T-helper 2 cell treated with Interferon-gamma antibody and Interleukin-4, amounts not matched to agents 5 μg/mL and 100 μg/mL, for 36 hours (primary cell): Measurements from ENCODE around the gene RPL32.
"Not testable (repeated sequence)": the region's sequence is repeated elsewhere in the genome, so short reads cannot be mapped to it uniquely, and the experiment has no call there.

Source experiments
- DNase-seq: peaks from one replicate; pipeline ENCODE4 v3.0.0; 2021; ENCODE audit warnings: low spot score
- H3K27ac Mint-ChIP-seq: one replicate; pipeline ENCODE4 v1.8.0; 2021; ENCODE audit warnings: mild to moderate bottlenecking, mixed read lengths
- H3K27me3 Mint-ChIP-seq: one replicate; pipeline ENCODE4 v1.8.0; 2021; ENCODE audit warnings: low read depth, mixed read lengths
- H3K36me3 Mint-ChIP-seq: one replicate; pipeline ENCODE4 v1.8.0; 2021; ENCODE audit warnings: low read depth, mixed read lengths
- H3K4me1 Mint-ChIP-seq: one replicate; pipeline ENCODE4 v1.8.0; 2021; ENCODE audit warnings: low read depth, mixed read lengths
- H3K4me3 Mint-ChIP-seq: one replicate; pipeline ENCODE4 v1.8.0; 2022; ENCODE audit warnings: mild to moderate bottlenecking, moderate library complexity, mixed read lengths
- H3K9me3 Mint-ChIP-seq: one replicate; pipeline ENCODE4 v1.8.0; 2021; ENCODE audit warnings: mixed read lengths

RPL32 gene

DNA sequence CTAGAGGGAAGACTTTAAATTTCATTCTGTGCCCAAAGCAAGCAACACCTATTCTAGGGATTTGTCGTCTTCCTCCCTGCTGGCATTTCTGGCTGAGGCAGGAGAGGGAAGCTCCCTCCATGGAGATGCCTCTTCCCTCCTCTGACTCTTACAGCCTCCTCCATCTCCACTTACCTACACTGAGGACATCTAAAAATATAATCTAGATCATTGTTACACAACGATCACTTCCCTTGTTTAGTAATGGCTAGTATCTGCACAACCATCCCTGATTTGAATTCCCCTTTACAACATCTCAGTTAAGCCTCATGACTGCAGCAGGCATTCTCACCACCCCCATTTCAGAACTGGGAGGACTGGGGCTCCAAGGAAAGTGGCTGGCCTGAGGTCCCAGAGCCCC lies 12.5 kb upstream of the RPL32 start:
- not testable (repeated sequence) for H3K27ac Mint-ChIP-seq, DNase-seq, H3K9me3 Mint-ChIP-seq, H3K27me3 Mint-ChIP-seq, H3K4me3 Mint-ChIP-seq, H3K4me1 Mint-ChIP-seq, H3K36me3 Mint-ChIP-seq

DNA sequence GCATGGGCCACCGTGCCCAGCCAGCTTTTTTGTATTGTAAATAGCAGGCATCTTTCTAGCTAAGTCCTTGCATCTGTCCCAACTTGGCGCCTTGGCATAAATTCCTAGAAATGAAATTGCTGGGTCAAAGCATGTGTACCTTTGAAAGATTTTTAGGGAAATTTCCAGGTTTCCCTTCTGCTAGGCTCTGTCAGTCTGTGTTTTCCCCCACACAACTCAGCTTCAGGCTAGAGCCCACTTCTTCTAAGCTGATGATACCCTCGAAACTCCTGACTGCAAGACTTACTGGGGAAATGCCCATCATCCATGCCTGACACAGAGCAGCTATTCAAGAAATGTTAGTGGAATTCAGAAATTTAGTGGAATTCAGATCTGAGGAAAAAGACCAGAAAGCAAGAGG lies 10.8 kb upstream of the RPL32 start:
- H3K4me3 Mint-ChIP-seq, result no peak overlapping the region
- H3K36me3 Mint-ChIP-seq, result no peaks in the 10 kb centered on the region
- DNase-seq, result no peak
- no peaks in the 10 kb centered on the region for H3K4me1 Mint-ChIP-seq
- H3K27ac Mint-ChIP-seq, result no peak overlapping the region
- H3K9me3 Mint-ChIP-seq, result no peaks in the 10 kb centered on the region
- peaks cover 9% of the 10 kb centered on the region for H3K27me3 Mint-ChIP-seq

DNA sequence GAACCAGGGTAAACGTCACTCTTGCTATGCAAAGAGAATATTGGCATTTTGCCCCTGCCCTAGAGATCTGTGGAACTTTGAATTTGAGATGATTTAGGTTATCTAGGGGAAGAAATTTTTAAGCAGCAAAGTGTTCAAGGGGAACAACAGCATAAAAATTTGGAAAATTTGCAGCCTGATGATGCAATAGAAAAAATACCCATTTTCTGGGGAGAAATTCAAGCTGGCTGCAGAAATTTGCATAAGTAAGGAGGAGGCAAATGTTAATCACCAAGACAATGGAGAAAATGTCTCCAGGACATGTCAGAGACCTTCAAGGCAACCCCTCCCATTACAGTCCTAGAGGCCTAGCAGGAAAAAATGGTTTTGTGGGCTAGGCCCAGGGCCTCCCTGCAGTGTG lies 4.4 kb upstream of the RPL32 start:
- no peak overlapping the region for H3K27ac Mint-ChIP-seq
- no peak for DNase-seq
- H3K4me1 Mint-ChIP-seq, result peaks cover 2% of the 10 kb centered on the region
- H3K4me3 Mint-ChIP-seq, result no peak overlapping the region
- H3K9me3 Mint-ChIP-seq, result no peaks in the 10 kb centered on the region
- H3K36me3 Mint-ChIP-seq, result peaks cover 4% of the 10 kb centered on the region
- no peaks in the 10 kb centered on the region for H3K27me3 Mint-ChIP-seq

DNA sequence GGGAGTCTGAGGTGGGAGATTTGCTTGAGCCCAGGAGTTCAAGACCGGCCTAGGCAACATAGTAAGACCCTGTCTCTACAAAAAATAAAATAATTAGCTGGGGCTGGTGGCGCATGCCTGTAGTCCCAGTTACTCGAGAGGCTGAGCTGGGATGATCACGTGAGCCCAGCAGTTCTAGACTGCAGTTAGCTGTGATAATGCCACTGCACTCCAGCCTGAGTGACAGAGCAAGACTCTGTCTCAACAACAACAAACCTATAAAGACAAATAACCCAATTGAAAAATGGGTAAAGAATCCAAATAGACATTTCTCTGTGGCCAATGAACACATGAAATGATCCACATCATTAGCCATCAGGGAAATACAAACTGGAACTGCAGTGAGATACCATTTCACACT lies 1.1 kb upstream of the RPL32 start:
- no peaks in the 10 kb centered on the region for H3K27me3 Mint-ChIP-seq
- H3K4me3 Mint-ChIP-seq, result no peak overlapping the region
- peaks cover 29% of the 10 kb centered on the region for H3K4me1 Mint-ChIP-seq
- H3K27ac Mint-ChIP-seq, result peak overlapping the region; percentile 99
- peaks cover 36% of the 10 kb centered on the region for H3K36me3 Mint-ChIP-seq
- no peak for DNase-seq
- H3K9me3 Mint-ChIP-seq, result no peaks in the 10 kb centered on the region

DNA sequence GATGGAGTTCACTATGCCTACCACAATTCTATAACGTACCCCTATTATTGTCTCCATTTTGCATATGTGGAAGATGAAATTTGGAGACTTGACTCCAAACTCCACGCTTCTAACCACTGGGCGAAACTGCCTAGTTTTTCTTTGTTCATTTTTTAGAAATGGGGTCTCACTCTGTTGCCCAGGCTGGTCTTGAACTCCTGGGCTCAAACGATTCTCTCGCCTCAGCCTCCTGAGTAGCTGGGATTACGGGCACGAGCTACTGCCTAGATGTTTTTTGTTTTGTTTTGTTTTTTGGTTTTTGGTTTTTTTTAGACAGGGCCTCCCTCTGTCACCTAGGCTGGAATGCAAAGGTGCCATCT lies 584 bp upstream of the RPL32 start:
- H3K9me3 Mint-ChIP-seq, result no peaks in the 10 kb centered on the region
- H3K36me3 Mint-ChIP-seq, result peaks cover 42% of the 10 kb centered on the region
- no peaks in the 10 kb centered on the region for H3K27me3 Mint-ChIP-seq
- peak overlapping the region; percentile 98 for H3K4me3 Mint-ChIP-seq
- H3K4me1 Mint-ChIP-seq, result peaks cover 30% of the 10 kb centered on the region
- DNase-seq, result no peak
- peak overlapping the region; percentile 99 for H3K27ac Mint-ChIP-seq

DNA sequence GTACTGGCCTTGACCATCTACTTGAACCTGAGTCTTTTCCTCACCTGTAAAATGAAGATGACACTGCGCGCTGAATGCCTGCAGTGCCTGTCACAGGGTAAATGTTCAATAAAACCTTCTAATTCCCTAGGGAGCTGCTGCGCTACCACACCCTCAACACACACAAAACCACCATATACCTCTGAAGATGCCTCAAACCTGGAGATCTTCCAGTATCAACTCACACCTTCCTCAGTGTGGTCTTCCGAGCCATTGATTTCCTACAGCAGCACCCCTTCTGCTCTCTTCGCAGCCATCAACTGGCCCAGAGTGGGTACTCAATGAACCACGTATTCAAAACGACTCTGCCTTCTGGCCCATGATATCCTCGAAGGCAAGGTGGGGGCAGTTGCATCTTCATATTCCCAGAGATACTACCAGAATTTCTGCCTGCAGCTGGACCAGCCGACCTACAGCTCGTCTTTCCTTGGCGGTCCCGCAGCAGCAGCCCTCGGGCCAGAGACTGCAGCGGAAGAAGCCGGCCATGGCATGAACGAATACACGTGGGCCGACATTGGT lies 695 bp downstream of the RPL32 start:
- no peaks in the 10 kb centered on the region for H3K9me3 Mint-ChIP-seq
- H3K36me3 Mint-ChIP-seq, result peaks cover 53% of the 10 kb centered on the region
- DNase-seq, result no peak
- peaks cover 32% of the 10 kb centered on the region for H3K4me1 Mint-ChIP-seq
- H3K27me3 Mint-ChIP-seq, result no peaks in the 10 kb centered on the region
- H3K4me3 Mint-ChIP-seq, result peak overlapping the region; percentile 98
- peak overlapping the region; percentile 99 for H3K27ac Mint-ChIP-seq

DNA sequence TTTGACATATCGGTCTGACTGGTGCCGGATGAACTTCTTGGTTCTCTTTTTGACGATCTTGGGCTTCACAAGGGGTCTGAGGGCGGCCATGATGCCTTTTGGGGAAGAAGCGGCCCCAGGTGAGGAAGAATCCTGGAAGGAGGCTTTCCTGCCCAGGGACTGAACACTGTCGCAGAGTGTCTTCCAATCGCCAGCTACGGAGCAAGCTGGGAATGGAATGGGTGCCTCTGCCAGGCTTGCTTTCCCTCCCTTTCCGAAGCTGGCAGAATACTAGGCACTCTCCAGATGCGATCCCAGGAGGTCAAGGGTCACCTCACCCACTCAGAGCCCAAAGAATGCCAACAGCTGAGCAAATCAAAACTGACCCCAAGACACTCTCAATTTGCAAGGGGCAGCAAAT lies 1.2 kb downstream of the RPL32 start:
- DNase-seq, H3K27me3 Mint-ChIP-seq, H3K9me3 Mint-ChIP-seq: not testable (repeated sequence)
- H3K4me3 Mint-ChIP-seq, result peak overlapping the region; percentile 98
- H3K27ac Mint-ChIP-seq, result peak overlapping the region; percentile 99
- H3K4me1 Mint-ChIP-seq, result peaks cover 32% of the 10 kb centered on the region
- H3K36me3 Mint-ChIP-seq, result peaks cover 56% of the 10 kb centered on the region

DNA sequence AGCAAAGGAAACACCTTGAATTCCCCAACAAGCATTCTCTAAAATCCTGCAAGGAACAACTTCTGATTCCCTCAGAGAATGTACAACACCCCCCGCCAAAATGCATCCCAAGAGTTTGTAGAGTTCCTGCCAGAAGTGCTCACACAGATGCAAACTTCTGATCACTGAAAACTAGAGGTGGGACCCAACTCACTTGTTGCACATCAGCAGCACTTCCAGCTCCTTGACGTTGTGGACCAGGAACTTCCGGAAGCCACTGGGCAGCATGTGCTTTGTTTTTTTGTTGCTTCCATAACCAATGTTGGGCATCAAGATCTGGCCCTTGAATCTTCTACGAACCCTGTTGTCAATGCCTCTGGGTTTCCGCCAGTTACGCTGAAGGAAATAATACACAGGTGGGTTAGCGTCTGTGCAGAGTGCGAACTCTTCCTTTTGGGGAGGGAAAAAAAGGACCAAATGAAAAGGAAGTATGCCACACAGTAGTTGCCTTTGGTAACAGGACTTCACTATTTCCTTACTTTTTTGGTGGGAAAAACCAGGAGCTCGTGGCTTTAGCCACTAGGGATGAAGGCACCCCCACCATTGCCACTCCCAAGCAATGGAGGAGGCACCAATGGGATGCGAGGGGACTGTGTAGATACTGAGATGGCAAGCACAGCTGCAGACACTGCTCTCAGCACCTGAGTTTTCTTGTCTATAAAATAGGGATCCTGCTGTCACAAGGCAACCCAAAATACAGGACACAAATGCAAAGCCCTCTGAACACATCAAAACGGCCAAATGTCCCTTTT lies 2.0 kb downstream of the RPL32 start:
- peak overlapping the region; percentile 98 for H3K4me3 Mint-ChIP-seq
- H3K4me1 Mint-ChIP-seq, result peaks cover 32% of the 10 kb centered on the region
- H3K36me3 Mint-ChIP-seq, result peaks cover 63% of the 10 kb centered on the region
- no peaks in the 10 kb centered on the region for H3K9me3 Mint-ChIP-seq
- peak overlapping the region; percentile 99 for H3K27ac Mint-ChIP-seq
- DNase-seq, result no peak
- no peaks in the 10 kb centered on the region for H3K27me3 Mint-ChIP-seq

DNA sequence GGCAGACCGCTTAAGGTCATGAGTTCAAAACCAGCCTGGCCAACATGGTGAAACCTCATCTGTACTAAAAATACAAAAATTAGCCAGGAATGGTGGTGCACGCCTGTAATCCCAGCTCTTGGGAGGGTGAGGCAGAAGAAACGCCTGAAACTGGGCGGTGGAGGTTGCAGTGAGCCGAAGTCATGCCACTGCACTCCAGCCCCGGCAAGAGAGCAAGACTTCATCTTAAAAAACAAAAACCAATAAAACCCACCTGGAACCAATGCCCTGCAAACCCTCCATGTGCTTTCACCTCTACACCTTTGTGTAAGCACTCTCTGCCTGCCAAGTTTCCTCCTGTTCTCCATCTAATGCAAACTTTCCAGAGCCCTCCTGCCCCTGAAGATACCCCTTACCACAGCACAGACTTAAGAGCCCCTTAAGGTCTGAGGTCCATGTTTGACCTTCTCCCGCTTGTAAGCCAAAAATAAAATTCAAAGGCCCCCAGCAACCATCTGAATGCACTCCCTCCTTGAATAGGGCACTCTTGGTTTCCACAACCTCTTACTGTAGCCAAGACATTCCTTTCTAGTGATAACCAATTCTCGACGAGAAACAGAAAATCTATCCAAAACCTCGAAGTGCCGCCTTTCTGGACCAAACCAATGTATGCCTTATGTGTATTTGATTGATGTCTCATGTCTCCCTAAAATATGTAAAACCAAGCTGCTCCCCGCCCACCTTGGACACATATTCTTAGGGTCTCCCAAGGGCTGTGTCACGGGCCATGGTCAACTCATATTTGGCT lies 3.0 kb downstream of the RPL32 start:
- Mint-ChIP-seq H3K4me3 (peak overlapping the region; percentile 98), H3K27ac (no peak overlapping the region), H3K4me1 (peaks cover 32% of the 10 kb centered on the region), H3K36me3 (peaks cover 72% of the 10 kb centered on the region), H3K27me3 (no peaks in the 10 kb centered on the region), H3K9me3 (no peaks in the 10 kb centered on the region)
- DNase-seq, result no peak

DNA sequence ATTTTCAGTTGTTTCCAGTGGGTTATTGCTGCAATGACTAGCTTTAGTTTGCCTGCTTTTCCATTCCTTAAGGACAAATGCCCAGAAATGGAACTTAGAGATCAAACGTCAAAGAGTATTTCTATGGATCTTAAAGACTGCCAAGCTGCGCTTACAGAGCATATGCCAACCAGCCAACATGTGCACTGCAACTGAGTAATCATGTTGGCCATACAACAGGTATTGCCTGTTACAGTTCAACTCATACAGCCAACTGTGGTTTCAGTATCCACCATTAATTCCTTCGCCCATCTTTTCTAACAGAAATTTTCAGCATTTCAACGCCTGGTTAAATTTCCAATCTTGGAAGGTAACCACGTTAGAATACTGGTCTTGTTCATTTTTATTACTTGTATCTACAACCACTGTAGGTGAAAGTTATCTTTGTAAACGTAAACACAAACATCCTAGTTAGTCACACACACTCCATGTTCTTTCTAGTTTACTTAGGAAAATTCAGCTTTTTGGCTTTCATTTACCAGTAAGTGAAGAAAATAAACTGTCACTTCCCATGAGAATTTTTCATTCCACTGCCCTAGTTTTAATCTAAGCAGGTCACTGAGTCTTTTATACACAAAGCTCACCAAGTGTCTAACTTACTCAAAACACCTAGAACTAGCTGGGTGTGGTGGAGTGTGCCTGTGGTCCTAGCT lies 3.9 kb downstream of the RPL32 start:
- Mint-ChIP-seq H3K4me3 (peak overlapping the region; percentile 98), H3K4me1 (peaks cover 32% of the 10 kb centered on the region), H3K27ac (no peak overlapping the region)

DNA sequence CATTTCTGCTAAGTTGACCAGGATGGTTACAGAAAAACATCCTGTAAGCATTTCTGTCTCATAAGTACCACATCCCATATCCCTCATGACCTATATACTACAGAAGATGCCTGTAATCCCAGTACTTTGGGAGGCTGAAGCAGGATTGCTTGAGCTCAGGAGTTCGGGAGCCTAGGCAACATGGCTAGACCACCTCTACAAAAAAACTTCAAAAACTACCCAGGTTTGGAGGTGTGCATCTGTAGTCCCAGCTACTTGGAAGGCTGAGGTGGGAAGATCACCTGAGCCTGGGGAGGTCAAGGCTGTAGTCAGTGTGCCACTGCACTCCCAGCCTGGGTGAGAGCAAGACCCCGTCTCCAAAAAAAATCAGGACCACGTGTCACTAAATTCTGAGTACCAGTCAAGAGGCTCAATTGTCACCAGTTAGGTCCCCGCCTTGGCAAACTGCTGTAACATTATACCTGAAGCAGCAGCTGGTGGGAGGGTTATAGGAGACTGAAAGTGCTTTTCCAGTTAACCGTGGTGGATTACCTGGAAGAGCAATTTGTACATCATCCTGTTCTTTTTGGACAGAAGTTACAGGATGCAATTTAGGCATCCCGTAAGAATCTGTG lies 6.2 kb downstream of the RPL32 start:
- DNase-seq, result no peak
- Mint-ChIP-seq H3K9me3 (no peaks in the 10 kb centered on the region), H3K27me3 (no peaks in the 10 kb centered on the region), H3K4me3 (no peak overlapping the region), H3K4me1 (peaks cover 26% of the 10 kb centered on the region), H3K27ac (no peak overlapping the region), H3K36me3 (peaks cover 84% of the 10 kb centered on the region)

More for the DNA sequence above, 3.9 kb downstream of the RPL32 start:
- Mint-ChIP-seq H3K9me3 (no peaks in the 10 kb centered on the region), H3K27me3 (no peaks in the 10 kb centered on the region), H3K36me3 (peaks cover 80% of the 10 kb centered on the region)
- DNase-seq, result no peak

DNA sequence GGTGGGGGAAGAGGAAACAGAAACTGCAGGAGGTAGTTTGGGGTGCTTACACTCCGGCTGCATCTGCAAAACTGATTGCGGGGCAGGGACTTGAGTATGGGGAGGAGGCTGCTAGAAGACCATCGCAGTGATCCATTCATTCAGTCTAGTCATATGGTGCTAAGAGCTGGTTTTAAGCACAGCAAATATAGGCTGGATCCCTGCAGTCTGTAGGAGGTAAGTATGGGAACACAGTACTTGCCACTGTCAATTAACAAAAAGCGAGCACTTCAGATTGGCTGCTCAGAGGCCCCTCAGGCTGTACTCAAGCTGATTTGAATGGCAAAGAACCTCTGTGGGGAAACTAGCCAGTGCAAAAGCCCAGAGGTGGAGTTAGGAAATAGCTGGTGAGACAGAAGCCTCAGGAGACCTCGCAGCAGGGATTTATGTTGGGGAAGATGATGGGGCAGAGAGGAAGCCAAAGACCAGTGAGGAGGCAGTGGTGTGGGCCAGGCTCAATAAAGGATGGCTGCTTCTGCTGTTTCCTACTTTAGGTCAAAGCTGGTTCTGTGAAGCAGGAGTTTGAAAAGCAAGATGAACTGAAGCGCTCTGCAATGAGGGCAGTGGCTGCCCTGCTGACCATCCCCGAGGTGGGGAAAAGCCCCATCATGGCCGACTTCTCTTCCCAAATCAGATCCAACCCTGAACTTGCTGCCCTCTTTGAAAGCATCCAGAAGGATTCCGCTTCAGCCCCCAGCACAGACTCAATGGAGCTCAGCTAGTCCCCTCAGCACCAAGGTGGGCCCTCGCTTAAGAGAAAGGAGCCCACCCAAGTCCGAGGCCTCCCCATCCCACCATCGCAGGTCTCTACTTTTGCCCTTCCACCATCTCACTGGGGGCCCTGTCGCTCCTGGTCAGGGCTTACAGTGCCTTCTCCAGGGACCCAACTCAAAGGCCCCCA lies 7.9 kb downstream of the RPL32 start:
- Mint-ChIP-seq H3K9me3 (no peaks in the 10 kb centered on the region), H3K27ac (no peak overlapping the region), H3K4me1 (peaks cover 10% of the 10 kb centered on the region), H3K27me3 (no peaks in the 10 kb centered on the region), H3K4me3 (no peak overlapping the region), H3K36me3 (peaks cover 67% of the 10 kb centered on the region)
- no peak for DNase-seq
